Measurements from ENCODE around the gene UBL5.

DNA sequence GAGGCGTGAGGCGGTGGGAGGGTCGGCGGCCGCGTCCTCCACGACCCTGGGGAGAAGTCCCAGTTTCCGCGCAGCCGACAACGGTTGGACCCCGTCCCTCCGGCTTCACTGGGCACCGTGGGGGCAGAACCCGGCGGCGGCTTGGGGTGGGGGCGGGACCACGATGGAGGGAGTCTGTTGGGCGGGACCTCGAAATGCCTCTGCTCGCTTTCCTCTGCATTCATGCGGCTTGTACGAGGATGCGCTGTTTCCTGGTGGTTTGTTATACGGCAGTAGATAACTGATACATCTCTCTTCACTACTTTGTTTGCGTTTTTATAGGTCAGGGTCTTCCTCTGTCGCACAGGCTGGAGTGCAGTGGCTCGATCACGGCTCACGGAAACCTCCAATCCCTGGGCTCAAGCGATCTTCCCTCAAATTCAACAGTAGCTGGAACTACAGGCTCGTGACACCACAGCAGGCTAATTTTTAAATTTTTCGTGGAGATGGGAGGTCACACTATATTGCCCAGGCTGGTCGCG lies 34.6 kb upstream of the UBL5 start:
- TF ChIP-seq, protein P1, sequence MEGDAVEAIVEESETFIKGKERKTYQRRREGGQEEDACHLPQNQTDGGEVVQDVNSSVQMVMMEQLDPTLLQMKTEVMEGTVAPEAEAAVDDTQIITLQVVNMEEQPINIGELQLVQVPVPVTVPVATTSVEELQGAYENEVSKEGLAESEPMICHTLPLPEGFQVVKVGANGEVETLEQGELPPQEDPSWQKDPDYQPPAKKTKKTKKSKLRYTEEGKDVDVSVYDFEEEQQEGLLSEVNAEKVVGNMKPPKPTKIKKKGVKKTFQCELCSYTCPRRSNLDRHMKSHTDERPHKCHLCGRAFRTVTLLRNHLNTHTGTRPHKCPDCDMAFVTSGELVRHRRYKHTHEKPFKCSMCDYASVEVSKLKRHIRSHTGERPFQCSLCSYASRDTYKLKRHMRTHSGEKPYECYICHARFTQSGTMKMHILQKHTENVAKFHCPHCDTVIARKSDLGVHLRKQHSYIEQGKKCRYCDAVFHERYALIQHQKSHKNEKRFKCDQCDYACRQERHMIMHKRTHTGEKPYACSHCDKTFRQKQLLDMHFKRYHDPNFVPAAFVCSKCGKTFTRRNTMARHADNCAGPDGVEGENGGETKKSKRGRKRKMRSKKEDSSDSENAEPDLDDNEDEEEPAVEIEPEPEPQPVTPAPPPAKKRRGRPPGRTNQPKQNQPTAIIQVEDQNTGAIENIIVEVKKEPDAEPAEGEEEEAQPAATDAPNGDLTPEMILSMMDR (conservative IDR thresholded peaks at IDR 0.05; ENCODE audit: low read depth, low read length) = no peak
- TF ChIP-seq EZH2 (IDR thresholded peaks at IDR 0.05; ENCODE audit: low read length, unreplicated experiment) = no peak

Data from PC-3 (cell line).